HS-5 (cell line): ENCODE data around the gene PTPN21.
A peak's percentile ranks its signal among the peaks of the same experiment; 100 is the strongest.
"Not testable (repeated sequence)": the region's sequence is repeated elsewhere in the genome, so short reads cannot be mapped to it uniquely, and the experiment has no call there.

Experiments
- DNase-seq: peaks from one replicate; pipeline ENCODE4 v3.0.0-alpha.2; 2012; ENCODE audit warnings: low read depth

PTPN21 gene

DNA sequence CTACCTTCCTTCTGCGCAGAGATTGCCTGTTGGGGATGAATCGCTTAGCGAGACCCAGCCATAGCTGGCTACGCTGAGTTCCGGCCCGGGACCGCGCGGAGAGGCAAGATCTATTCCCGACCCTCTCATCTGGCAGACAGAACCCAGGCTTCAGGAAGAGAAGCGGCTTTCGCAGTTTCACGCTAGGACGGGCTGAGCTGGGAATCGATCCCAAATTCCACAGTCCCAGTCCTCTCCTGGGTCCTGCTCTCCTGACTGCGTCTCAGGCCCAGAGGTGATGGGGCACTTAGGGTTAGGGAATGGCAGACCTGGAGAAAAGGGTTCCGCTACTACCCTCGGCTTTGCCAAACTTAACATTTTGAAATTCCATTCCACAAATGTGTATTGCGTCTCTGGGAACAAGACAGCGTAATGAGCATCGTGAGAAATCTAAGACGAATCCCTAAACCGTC is 2.8 kb downstream of the PTPN21 start:
- no peak for DNase-seq

DNA sequence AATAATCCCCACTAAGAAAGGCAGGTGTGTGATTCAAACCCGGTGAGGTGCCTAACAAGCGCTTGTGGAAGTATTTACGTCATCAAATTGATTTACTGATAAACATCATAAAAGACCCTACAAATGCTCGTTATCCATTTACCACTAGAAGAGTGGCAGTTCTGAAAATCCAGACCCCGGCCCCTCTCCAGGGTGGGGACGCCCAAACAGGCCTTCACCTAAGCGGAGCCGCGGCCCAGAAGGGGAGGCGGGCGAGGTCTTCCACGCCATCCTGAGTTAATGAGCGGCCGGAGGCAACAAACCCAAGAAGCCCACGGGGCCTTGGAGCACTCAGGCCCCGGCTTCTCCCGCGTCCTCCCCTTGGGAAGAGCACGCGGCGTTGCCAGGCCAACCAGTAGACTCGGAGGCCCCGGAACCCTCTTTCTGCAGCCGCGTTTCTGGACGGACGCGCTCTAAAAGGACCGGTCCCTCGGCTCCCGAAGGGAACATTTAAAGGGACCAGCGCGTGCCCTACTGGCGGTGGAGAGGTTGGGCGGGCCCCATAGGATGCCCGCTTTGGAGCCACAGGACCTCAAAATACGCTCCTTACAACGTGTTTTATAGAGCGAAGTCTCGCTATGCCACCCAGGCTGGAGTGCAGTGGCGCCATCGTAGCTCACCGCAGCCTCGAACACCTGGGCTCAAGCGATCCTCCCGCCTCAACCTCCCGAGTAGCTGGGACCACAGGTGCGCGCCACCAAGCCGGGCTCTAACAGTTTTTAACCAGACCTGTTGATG is 3.5 kb downstream of the PTPN21 start:
- DNase-seq, result no peak

DNA sequence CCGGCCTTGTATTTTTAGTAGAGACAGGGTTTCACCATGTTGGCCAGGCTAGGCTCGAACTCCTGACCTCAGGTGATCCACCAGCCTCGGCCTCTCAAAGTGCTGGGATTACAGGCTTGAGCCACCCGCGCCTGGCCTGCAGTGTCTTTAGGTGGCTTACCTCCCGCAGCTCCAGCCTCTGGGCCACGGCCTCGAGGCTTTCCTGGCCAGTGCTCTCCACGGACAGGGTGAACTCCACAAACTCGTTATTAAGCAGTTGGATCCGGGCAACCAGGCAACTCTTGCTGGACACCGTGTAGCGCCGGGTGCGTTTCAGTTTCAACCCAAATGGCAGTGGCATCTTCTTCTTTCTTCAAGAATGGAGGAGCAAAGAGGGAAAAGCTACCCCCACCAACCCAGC is 4.7 kb downstream of the PTPN21 start:
- DNase-seq, result no peak

DNA sequence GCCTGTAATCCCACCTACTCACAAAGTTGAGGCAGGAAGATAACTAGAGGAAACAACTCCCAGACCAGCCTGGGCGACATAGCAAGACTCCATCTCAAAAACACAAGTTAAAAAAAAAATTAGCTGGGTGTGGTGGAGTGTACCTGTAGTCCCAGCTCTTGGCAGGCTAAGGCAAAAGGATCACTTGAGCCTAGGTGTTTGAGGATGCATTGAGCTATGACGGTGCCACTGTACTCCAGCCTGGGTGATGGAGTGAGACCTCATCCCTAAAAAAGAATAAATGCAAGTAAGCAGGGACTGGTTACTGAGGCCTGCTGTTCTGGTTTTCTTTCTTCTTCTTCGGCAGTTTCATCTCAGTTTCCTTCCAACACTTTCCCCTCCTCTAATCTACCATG is 7.4 kb downstream of the PTPN21 start:
- DNase-seq, result no peak

DNA sequence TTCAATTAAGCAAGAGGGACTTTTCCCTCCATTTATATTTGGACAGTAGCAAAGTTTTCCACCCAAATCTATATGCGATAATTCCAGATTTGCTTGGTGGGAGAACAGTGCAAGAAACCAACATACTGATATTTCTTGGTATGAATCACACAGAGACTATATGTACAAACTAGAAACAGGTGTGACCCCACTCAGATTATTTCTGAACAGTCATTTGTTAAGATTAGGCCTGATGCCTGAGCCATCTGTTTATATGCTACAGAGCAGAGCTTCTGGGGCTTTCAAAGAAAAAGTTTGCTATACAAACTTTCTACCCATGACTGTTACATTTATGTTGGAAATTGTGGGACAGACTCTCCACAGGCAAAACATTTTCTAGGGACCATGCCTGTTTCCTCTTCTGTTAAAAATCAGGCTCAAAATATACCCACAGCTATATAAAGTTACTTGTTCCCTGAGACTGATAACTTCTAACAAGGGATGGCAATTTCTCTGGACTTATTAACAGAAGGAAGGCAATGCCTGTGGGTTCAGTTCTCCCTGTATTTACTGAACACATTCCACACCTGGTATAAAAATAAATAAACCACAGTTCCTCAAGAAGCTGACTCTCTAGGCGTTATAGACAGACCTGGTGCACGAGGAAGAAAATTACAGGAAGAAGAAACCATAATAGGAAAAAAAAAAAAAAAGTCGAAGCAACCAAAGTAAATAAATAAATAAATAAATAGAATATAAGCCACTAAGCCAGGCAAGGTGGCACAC is 8.0 kb downstream of the PTPN21 start:
- DNase-seq, result no peak

DNA sequence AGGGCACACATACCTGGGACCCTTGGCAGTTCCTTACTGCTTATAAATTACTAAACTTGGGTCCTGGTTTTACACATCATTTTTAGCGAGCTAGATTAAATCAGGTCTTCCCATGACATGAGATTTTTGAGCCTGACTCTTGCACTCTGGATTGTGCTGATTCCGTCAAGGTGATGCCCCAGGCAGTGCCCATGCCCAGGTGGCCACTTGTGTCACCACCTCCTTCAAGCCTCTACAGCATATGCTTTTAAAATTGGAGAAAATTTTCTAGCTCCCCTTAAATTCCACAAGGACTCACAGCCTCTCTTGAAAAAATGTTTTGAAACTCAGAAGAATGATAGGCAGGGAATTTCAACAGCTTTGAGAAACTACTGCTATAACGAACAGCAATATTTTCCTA is 9.6 kb downstream of the PTPN21 start:
- DNase-seq, result no peak

DNA sequence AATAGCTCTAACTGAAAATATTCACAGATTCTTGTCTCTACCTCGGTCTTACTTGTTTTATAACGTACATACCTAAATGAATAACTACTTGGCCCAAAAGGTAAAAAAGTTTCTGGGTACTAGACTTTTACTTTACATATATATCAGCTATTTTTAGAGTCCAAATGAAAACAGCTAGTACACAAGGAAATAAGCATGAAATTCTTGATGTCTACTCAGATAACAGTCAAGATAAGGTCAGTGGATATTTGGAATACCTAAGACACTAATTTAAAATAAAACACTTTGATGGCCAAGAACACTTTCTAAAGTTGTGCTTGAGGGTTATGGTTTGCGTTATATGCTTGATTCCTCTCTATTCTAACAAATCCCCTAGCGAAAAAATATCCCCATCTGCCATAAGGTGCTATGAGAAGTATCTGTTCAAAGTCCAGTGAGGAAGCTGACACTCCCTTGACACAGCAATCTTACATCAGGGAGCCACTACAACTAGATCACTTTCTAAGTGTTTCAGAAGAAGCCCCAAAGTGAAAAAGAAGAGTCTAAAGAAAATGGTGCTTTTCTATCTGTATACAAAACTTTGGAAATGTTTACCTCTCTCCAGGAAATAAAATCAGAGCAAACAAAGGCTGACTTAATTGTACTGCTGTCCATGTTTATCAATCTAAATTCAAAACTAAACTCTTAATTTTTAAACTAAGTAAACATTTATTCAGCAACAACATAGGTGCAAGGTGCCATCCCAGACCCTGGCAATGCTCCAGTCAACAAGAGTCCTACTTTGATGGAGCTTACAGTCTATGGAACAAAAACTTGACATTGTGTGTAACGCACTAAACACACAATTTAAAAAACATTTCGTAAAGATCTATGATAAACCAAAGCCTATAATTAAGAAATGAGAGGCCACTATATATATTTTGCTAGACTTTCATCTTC is 11.7 kb downstream of the PTPN21 start:
- no peak for DNase-seq

DNA sequence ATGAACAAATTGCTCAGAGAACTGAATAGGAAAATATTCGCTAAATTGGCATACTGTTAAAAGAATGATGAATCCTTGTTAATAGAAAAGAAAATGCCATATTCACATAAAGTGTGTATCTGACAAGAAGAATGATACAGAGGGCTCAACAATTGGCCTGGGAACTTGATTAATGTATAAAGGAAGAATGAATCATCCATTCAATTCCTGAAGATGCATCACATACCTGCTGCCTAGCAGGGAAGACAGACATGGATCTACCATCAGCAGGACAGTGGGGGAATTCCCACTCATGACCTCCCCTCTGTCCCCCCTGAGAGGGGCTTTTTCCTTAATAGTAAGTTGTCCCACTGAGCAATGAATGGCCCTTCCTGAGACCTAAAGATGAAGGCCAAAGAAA is 13.5 kb downstream of the PTPN21 start:
- no peak for DNase-seq

DNA sequence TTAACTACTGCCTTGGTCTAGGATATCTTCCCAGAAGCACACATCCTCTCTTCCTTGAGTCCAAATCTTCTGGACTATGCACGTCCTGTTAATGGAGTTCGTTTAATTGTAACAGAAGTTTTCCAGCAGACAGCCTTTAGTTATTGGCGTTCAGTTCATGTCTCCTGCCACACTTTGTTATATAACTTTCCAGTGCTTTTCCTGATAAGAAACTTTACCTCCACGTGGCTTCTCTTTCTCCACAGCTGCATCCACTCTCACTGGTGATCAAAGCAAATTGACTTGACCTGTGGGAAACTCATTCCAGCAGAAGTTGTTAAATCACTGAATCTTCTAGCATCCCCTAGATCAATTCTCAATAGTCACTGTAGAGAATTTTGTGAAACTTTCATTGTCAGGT is 19.0 kb downstream of the PTPN21 start:
- DNase-seq, result no peak

DNA sequence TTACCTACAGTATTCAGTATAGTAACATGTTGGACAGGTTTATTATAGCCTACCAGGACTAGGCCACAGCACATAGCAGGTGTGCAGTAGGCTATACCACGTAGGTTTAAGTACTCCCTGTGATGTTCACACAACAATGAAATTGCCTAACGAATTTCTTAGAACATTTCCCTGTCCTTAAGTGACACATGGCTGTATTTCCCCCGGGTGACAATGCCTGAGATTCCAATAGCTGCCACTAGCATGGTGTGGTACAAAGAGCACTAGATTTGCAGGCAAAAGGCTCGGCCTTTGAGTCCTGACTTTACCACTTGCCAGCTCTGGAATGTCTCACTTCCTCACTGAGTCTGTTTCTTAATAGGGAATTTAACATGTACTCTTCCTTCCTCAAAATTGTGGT is 19.7 kb downstream of the PTPN21 start:
- DNase-seq, result no peak

DNA sequence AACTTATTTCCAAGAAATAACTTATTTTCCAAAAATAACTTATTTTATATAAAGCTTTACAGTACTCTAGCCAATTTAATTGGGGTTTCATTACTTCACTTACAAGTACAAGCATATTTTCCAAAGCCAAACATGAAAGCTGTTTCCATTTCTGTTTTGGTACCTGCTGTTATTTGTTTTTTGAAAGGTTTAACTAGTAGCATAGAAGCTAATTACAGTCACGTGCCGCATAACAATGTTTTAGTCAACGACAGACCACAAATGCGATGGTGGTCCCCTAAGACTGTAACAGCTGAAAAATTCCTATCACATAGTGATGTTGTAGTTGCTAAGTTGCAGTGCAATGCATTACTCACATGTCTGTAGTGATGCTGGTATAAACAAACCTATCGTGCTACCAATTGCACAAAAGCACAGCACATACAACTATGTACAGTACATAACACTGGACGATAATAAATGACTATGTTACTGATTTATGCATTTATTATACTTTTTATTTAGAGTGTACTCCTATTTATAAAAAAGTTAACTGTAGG is 21.7 kb downstream of the PTPN21 start:
- DNase-seq, result no peak

DNA sequence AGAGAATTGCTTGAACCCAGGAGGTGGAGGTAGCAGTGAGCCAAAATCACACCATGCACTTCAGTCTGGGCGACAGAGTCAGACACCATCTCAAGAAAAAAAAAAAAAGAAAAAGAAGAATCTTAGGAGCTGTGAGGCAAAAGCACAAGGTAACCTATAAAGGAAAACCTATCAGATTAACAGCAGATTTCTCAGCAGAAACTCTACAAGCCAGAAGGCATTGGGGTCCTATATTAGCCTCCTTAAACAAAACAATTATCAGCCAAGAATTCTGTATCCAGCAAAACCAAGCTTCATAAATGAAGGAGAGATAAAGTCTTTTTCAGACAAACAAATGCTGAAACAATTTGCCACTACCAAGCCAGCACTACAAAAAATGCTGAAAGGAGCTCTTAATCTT is 24.9 kb downstream of the PTPN21 start:
- DNase-seq, result not testable (repeated sequence)

DNA sequence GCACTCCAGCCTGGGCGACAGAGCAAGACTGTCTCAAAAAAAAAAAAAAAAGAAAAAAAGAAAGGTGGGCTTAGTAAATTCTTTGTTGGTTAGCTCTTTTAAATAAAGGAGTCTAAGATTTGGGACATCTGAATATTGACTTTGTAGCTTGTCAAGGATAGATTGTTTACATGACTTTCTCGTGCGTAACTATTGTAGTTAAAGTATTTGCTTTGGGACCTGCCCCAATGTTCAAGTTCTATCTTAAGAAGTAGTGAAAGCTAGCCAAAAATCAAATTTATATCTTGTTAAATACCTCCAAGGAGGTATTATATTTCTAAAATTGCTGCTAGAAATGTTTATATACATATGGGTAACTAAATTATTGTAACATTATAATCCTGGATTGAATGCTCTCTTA is 32.4 kb downstream of the PTPN21 start:
- DNase-seq, result no peak

DNA sequence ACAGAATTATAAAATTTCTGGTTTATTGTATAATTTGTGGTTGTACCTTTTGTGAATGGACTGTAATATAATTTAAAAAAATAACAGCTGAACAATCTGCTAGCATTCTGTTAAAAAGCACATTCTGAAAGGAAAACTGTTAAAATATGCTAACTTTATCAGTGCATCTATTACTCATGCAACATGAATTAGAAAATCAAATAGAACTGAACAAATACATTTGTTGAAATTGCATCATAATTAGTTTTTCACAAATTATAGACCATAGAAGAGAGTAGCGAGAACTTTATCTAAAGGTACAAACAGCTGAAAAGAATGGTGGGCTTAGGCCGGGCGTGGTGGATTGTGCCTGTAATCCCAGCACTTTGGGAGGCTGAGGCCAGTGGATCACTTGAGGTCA is 33.0 kb downstream of the PTPN21 start:
- DNase-seq, result no peak

DNA sequence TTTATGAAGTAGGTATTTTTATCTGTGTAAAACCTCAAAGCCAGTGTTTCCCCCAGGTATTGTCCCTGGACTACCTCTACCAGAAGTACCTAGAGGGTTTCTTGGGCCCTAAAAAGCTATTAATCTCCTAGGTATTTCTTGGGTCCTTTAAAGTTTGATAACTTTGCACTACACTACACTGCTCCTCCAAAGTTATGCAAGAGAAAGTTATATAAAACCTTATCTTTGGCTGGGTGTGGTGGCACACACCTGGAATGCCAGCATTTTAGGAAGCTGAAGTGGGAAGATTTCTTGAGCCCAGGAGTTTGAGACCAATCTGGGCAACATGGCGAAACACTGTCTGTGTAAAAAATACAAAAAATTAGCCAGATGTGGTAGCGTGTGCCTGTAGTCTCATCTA is 34.9 kb downstream of the PTPN21 start:
- no peak for DNase-seq

DNA sequence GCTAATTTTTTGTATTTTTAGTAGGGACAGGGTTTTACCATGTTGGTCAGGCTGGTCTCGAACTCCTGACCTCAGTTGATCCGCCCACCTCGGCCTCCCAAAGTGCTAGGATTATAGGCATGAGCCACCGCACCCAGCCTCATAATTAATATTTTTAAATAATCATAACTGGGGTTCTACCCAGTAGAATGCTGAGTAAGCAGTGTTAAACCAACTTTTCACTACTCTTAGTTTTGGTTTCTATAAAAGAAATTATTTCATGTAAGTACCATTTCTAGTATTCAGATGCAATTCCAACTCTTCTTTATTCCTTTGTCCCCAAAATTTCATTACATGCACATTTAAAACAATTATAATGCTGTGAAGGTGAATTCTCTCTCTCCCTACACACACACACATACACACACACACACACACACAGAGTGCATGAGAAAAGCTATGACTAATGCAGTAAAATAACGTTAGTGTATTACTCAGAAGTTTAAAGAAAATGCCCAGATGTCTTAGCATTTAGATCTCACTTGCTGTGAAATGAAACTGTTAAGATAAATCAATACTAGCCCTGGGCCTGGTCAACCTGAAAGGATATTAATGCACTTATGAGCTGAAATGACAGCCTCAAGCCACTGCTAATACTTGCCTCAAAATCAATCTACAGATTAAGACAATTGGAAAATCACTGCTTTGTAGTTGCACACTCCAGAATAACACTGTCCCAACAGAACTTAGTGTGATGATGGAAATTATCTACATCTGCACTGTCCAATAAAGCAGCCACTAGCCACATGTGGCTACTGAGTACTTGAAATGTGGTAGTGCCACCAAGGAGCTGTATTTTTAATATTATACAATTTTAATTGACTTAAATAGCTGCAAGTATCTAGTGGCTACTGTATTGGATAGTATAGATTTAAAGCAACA is 36.0 kb downstream of the PTPN21 start:
- peak; percentile 22 for DNase-seq

DNA sequence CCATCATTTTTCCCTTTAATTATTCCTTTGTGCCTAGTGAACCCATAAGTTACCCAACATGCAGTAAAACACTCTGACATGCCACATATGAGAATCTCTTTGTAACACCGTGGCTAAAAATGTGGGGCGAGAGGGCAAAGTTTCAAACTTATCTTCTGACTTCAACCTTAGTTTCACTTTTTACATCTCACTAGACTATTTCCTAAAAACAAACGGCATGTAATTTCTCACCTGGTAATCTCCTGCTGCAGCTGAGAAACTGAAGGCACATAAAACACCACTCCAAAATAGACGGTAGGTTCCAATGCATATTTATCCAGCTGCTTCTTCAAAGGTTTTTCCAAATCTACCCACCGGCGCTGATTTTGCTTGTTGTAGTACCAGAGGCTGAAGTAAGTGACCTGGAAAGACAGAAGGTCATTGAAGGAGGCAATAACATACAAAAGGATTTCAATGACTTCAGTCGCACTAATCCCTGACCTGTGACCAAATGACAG is 37.9 kb downstream of the PTPN21 start:
- DNase-seq, result no peak

DNA sequence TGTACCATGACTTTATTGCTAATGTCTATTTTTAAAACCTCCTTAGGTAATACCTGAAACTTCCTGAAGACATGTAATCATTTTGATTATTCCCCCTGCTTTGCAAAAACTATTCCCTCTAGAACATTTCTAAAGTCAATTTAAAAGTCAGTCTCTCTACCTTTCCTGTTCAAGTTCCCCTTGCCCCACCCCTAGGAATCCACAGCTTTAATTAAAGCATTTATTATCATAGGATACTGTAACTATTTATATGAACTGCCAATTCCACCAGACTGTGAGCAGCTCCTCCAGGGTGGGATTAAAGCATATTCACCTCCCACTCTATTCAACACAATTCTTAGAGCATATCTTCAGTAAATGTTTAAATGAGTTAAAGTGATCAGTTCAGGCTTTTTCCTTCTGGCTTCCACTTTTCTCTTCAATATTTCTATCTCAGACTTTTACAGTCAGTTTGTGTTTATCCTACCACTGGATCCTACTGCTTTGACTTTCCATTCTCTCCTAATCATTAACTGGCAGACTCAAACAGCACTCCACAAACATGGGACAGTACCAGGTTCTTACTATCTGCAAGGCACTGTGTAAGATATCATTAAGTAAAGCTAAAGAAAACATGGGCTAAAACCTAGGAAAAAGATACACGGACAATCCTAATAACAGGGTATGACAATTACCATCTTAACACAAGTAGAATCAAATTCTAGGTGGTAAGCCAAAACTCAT is 39.1 kb downstream of the PTPN21 start:
- DNase-seq, result no peak

DNA sequence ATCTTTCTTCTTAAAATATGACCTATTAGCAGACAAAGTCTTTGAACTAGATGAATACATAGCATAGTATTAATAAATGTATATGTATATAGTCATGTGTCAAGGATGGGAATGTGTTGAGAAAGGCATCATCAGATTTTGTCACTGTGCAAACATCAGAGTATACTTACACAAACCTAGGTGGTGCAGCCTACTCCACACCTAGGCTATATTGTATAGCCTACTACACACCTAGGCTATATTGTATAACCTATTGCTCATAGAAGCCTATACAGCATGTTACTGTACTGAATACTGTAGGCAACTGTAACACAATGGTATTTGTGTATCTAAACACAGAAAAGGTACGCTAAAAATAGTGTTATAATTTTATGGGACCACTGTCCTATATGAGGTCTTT is 47.6 kb downstream of the PTPN21 start:
- no peak for DNase-seq

DNA sequence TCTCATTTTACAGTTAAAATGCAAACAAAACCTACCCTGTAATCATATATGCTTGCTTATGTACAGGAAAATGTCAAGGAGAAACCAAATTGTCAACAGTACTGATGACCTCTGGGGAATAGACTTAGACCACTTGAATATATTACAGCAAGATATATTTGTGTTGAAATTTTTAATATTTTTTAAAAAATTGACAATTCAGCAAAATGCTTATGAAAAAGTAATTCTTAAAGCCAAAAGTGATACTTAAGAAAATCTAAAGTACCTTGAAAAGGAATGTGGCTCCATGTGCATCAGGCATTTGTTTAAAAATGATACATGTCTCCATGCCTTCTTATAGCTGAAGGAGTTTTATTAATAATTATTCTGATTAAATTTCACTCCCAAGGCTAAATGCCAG is 49.2 kb downstream of the PTPN21 start:
- no peak for DNase-seq
